Activated naive CD4-positive, alpha-beta T cell treated with anti-CD3 and anti-CD28 coated beads for 36 hours (primary cell): ENCODE results near the gene DIRAS1. TPM values are rescaled to one million over a fixed set of nuclear protein-coding genes. Genes with fewer than 3 reads are reported as not detected.
"Not testable (repeated sequence)": the region's sequence is repeated elsewhere in the genome, so short reads cannot be mapped to it uniquely, and the experiment has no call there.

ENCODE experiments used
- CTCF ChIA-PET: fragments of 350-600 bp; sonication (Branson Sonifier 250); formaldehyde crosslinking; loops from one replicate; lab custom pipeline; 2021; ENCODE audit warnings: antibody characterized with exemption; lab: Charles Lee
- DNase-seq: peaks from one replicate; pipeline ENCODE4 v3.0.0-alpha.2; 2020
- H3K27ac Mint-ChIP-seq: one replicate; pipeline ENCODE4 v1.8.0; 2021; ENCODE audit warnings: mild to moderate bottlenecking, mixed read lengths
- H3K27me3 Mint-ChIP-seq: one replicate; pipeline ENCODE4 v1.8.0; 2021; ENCODE audit warnings: low read depth, mixed read lengths
- H3K36me3 Mint-ChIP-seq: one replicate; pipeline ENCODE4 v1.8.0; 2021; ENCODE audit warnings: low read depth, mixed read lengths
- H3K4me1 Mint-ChIP-seq: one replicate; pipeline ENCODE4 v1.8.0; 2021; ENCODE audit warnings: low read depth, mixed read lengths
- H3K4me3 Mint-ChIP-seq: one replicate; pipeline ENCODE4 v1.8.0; 2021; ENCODE audit warnings: mild to moderate bottlenecking, moderate library complexity, mixed read lengths
- H3K9me3 Mint-ChIP-seq: one replicate; pipeline ENCODE4 v1.8.0; 2021; ENCODE audit warnings: mixed read lengths
- intact Hi-C: fragments of 100-400 bp; cut with micrococcal nuclease; formaldehyde crosslinking; loops from one replicate; pipeline ENCODE4 v1.15.1; 2023
- total RNA-seq, 2 experiments: library from RNA; stranded (reverse); gene quantifications; one replicate each; pipeline ENCODE4 v1.2.3, GENCODE V29; 2021

Gene DIRAS1
- total RNA-seq, 2 experiments from 2014 or later, result 0.07 to 0.24 TPM

- CTCF ChIA-PET, result interaction anchor here (1.1 kb wide), 1 partner anchor 73 kb away, joined by 3 read pairs; no protein-coding TSS in a partner anchor
- Mint-ChIP-seq H3K36me3 (no peaks in the 10 kb centered on the region), H3K27me3 (peaks cover 34% of the 10 kb centered on the region), H3K4me1 (peaks cover 3% of the 10 kb centered on the region), H3K9me3 (no peaks in the 10 kb centered on the region), H3K27ac (no peak overlapping the region), H3K4me3 (peak overlapping the region; percentile 27)
- DNase-seq, result no peak
- intact Hi-C loops, result no loop called here
Observed at GRCh38 chr19:2721570-2722540, 683 bp upstream of the DIRAS1 start.

- Mint-ChIP-seq H3K4me1 (peaks cover 3% of the 10 kb centered on the region), H3K9me3 (peaks cover 7% of the 10 kb centered on the region), H3K27me3 (peaks cover 29% of the 10 kb centered on the region), H3K27ac (no peak overlapping the region), H3K36me3 (no peaks in the 10 kb centered on the region), H3K4me3 (peak overlapping the region; percentile 15)
- CTCF ChIA-PET, result no interaction called here
- peak; percentile 14 for DNase-seq
- intact Hi-C loops, result no loop called here
Observed at GRCh38 chr19:2719920-2720776, 1.0 kb downstream of the DIRAS1 start.

- H3K36me3 Mint-ChIP-seq, result no peaks in the 10 kb centered on the region
- H3K4me3 Mint-ChIP-seq, result no peak overlapping the region
- peaks cover 3% of the 10 kb centered on the region for H3K4me1 Mint-ChIP-seq
- DNase-seq, result no peak
- CTCF ChIA-PET, result no interaction called here
- intact Hi-C loops, result no loop called here
- peaks cover 9% of the 10 kb centered on the region for H3K9me3 Mint-ChIP-seq
- H3K27ac Mint-ChIP-seq, result no peak overlapping the region
- H3K27me3 Mint-ChIP-seq, result peaks cover 27% of the 10 kb centered on the region
Observed at GRCh38 chr19:2719232-2719735, 1.9 kb downstream of the DIRAS1 start.

GRCh38 chr19:2717638-2718541, 3.3 kb downstream of the DIRAS1 start:
- intact Hi-C loops, result no loop called here
- no peaks in the 10 kb centered on the region for H3K36me3 Mint-ChIP-seq
- H3K4me3 Mint-ChIP-seq, result no peak overlapping the region
- peaks cover 3% of the 10 kb centered on the region for H3K4me1 Mint-ChIP-seq
- H3K27me3 Mint-ChIP-seq, result peaks cover 23% of the 10 kb centered on the region
- CTCF ChIA-PET, result interaction anchor here (1.1 kb wide), 1 partner anchor 69 kb away, joined by 4 read pairs; no protein-coding TSS in a partner anchor
- H3K27ac Mint-ChIP-seq, result no peak overlapping the region
- DNase-seq, result no peak
- H3K9me3 Mint-ChIP-seq, result peaks cover 9% of the 10 kb centered on the region

GRCh38 chr19:2716722-2717637, 4.2 kb downstream of the DIRAS1 start:
- H3K27ac Mint-ChIP-seq, result no peak overlapping the region
- peaks cover 3% of the 10 kb centered on the region for H3K4me1 Mint-ChIP-seq
- no peak overlapping the region for H3K4me3 Mint-ChIP-seq
- H3K36me3 Mint-ChIP-seq, result no peaks in the 10 kb centered on the region
- no peak for DNase-seq
- CTCF ChIA-PET, result interaction anchor here (1.1 kb wide), 1 partner anchor 69 kb away, joined by 4 read pairs; no protein-coding TSS in a partner anchor
- H3K27me3 Mint-ChIP-seq, result peaks cover 18% of the 10 kb centered on the region
- intact Hi-C loops, result no loop called here
- H3K9me3 Mint-ChIP-seq, result peaks cover 9% of the 10 kb centered on the region

- peaks cover 13% of the 10 kb centered on the region for H3K27me3 Mint-ChIP-seq
- CTCF ChIA-PET, result no interaction called here
- H3K36me3 Mint-ChIP-seq, result no peaks in the 10 kb centered on the region
- no peak for DNase-seq
- H3K27ac Mint-ChIP-seq, result no peak overlapping the region
- H3K4me1 Mint-ChIP-seq, result peaks cover 3% of the 10 kb centered on the region
- intact Hi-C loops, result no loop called here
- peaks cover 9% of the 10 kb centered on the region for H3K9me3 Mint-ChIP-seq
- H3K4me3 Mint-ChIP-seq, result no peak overlapping the region
Observed at GRCh38 chr19:2716275-2716650, 4.9 kb downstream of the DIRAS1 start.

- peaks cover 9% of the 10 kb centered on the region for H3K9me3 Mint-ChIP-seq
- no peak overlapping the region for H3K4me3 Mint-ChIP-seq
- H3K36me3 Mint-ChIP-seq, result no peaks in the 10 kb centered on the region
- H3K4me1 Mint-ChIP-seq, result peaks cover 3% of the 10 kb centered on the region
- CTCF ChIA-PET, result no interaction called here
- DNase-seq, result no peak
- peaks cover 13% of the 10 kb centered on the region for H3K27me3 Mint-ChIP-seq
- intact Hi-C loops, result no loop called here
- no peak overlapping the region for H3K27ac Mint-ChIP-seq
Observed at GRCh38 chr19:2715470-2716274, 5.5 kb downstream of the DIRAS1 start.

- CTCF ChIA-PET, result no interaction called here
- DNase-seq, result no peak
- H3K4me1 Mint-ChIP-seq, result peaks cover 3% of the 10 kb centered on the region
- H3K36me3 Mint-ChIP-seq, result no peaks in the 10 kb centered on the region
- H3K27ac Mint-ChIP-seq, result no peak overlapping the region
- no peak overlapping the region for H3K4me3 Mint-ChIP-seq
- H3K27me3 Mint-ChIP-seq, result peaks cover 9% of the 10 kb centered on the region
- H3K9me3 Mint-ChIP-seq, result peaks cover 9% of the 10 kb centered on the region
- intact Hi-C loops, result no loop called here
Observed at GRCh38 chr19:2714531-2715269, 6.5 kb downstream of the DIRAS1 start.

GRCh38 chr19:2714102-2714501, 7.1 kb downstream of the DIRAS1 start:
- H3K36me3 Mint-ChIP-seq, H3K27ac Mint-ChIP-seq, H3K9me3 Mint-ChIP-seq, H3K4me1 Mint-ChIP-seq, H3K4me3 Mint-ChIP-seq, CTCF ChIA-PET, DNase-seq, H3K27me3 Mint-ChIP-seq, intact Hi-C loops: not testable (repeated sequence)

GRCh38 chr19:2713170-2713569, 8.0 kb downstream of the DIRAS1 start:
- intact Hi-C loops, H3K36me3 Mint-ChIP-seq, H3K4me3 Mint-ChIP-seq, DNase-seq, CTCF ChIA-PET, H3K4me1 Mint-ChIP-seq, H3K27me3 Mint-ChIP-seq, H3K27ac Mint-ChIP-seq, H3K9me3 Mint-ChIP-seq: not testable (repeated sequence)
